Peyer's patch (tissue), 4 donors: ENCODE measurements around the gene MYBPC1. TPM values are rescaled to one million over a fixed set of nuclear protein-coding genes. Genes with fewer than 3 reads are reported as not detected.

Experiments
- DNase-seq, 3 donors: peaks; one replicate each; pipeline ENCODE4 v3.0.0-alpha.2; 2017 to 2019
- H3K27ac ChIP-seq, 4 donors: fragments of 200-600 bp; sonication (generic); one replicate each; pipeline ENCODE4 v1.5.1; 2016 to 2019
- H3K27me3 ChIP-seq, 2 donors: fragments of 200-600 bp; sonication (generic); one replicate each; pipeline ENCODE4 v1.5.1; 2019
- H3K36me3 ChIP-seq, 3 donors: fragments of 200-600 bp; sonication (generic); one replicate each; pipeline ENCODE4 v1.5.1; 2016 to 2019
- H3K4me1 ChIP-seq, 4 donors: fragments of 200-600 bp; sonication (generic); one replicate each; pipeline ENCODE4 v1.5.1; 2016 to 2019
- H3K4me3 ChIP-seq, 4 donors: fragments of 200-600 bp; sonication (generic); 1 replicate in 3 of 4; 2 replicates in 1 of 4; pipeline ENCODE4 v1.5.1; 2016 to 2019; ENCODE audit warnings: mild to moderate bottlenecking in 1 of 4
- H3K9me3 ChIP-seq, 4 donors: fragments of 200-600 bp; sonication (generic); one replicate each; pipeline ENCODE4 v1.5.1; 2016 to 2019; ENCODE audit warnings: mild to moderate bottlenecking in 1 of 4
- CTCF ChIP-seq, 6 experiments: fragments of 450-650 bp in 4 of 6; fragments of 200-600 bp in 2 of 6; sonication (generic) in 1 of 6; IDR thresholded peaks; one replicate each; pipeline ENCODE4 v1.5.1; 2017 to 2019; ENCODE audit warnings: antibody characterized with exemption in 6 of 6, mild to moderate bottlenecking in 3 of 6, moderate library complexity in 1 of 6
- POLR2A ChIP-seq, 2 donors: fragments of 450-650 bp; IDR thresholded peaks; one replicate each; pipeline ENCODE4 v1.5.1; 2017; ENCODE audit warnings: antibody characterized with exemption in 2 of 2, mild to moderate bottlenecking in 2 of 2, moderate library complexity in 2 of 2
- total RNA-seq, 4 donors: library from RNA; depleted of rRNA; stranded (reverse); fragments of >200 nt; gene quantifications; one replicate each; pipeline ENCODE4 v1.1.0, GENCODE V29; 2016

The MYBPC1 gene
- total RNA-seq, 4 donors from 2014 or later: 19.4 to 141 (median 63.9) TPM; not detected in 1

- H3K4me3 ChIP-seq: no peak overlapping the region
- H3K36me3 ChIP-seq: no peaks in the 10 kb centered on the region
- no peaks in the 10 kb centered on the region for H3K27me3 ChIP-seq
- TF ChIP-seq CTCF (IDR thresholded peaks at IDR 0.05) (no peak), POLR2A (IDR thresholded peaks at IDR 0.05) (no peak)
- peak overlapping the region in 2 of 4 donors; percentile 15 to 17 for H3K27ac ChIP-seq
- peaks cover 0 to 9% (median 0%) of the 10 kb centered on the region in 4 donors for H3K4me1 ChIP-seq
- no peaks in the 10 kb centered on the region for H3K9me3 ChIP-seq
- DNase-seq: no peak
These were observed 33.9 kb downstream of the MYBPC1 start for GRCh38 chr12:101628676-101629075.

- no peak for DNase-seq
- Histone ChIP-seq H3K4me1 (no peaks in the 10 kb centered on the region), H3K4me3 (no peak overlapping the region), H3K27ac (peak overlapping the region in 1 of 4 donors; percentile 58), H3K36me3 (no peaks in the 10 kb centered on the region), H3K9me3 (no peaks in the 10 kb centered on the region), H3K27me3 (no peaks in the 10 kb centered on the region)
- TF ChIP-seq POLR2A (IDR thresholded peaks at IDR 0.05) (no peak), CTCF (IDR thresholded peaks at IDR 0.05) (no peak)
These were observed 40.0 kb downstream of the MYBPC1 start for GRCh38 chr12:101634724-101635123.

- Histone ChIP-seq H3K4me3 (no peak overlapping the region), H3K9me3 (no peaks in the 10 kb centered on the region), H3K4me1 (peaks cover 0 to 4% (median 0%) of the 10 kb centered on the region in 4 donors), H3K27me3 (no peaks in the 10 kb centered on the region), H3K36me3 (no peaks in the 10 kb centered on the region), H3K27ac (no peak overlapping the region)
- DNase-seq: no peak
- TF ChIP-seq POLR2A (IDR thresholded peaks at IDR 0.05): no peak
- no peak for TF ChIP-seq CTCF (IDR thresholded peaks at IDR 0.05)
These were observed 43.2 kb downstream of the MYBPC1 start for GRCh38 chr12:101637936-101638335.

- no peaks in the 10 kb centered on the region for H3K36me3 ChIP-seq
- peak overlapping the region in 3 of 4 donors; percentile 20 to 45 (median 29) for H3K4me3 ChIP-seq
- H3K9me3 ChIP-seq: no peaks in the 10 kb centered on the region
- no peak overlapping the region for H3K27ac ChIP-seq
- TF ChIP-seq CTCF (IDR thresholded peaks at IDR 0.05): no peak
- no peak for TF ChIP-seq POLR2A (IDR thresholded peaks at IDR 0.05)
- DNase-seq: peak in 2 of 3 donors; percentile 76 to 83
- no peaks in the 10 kb centered on the region for H3K27me3 ChIP-seq
- peaks cover 0 to 4% (median 0%) of the 10 kb centered on the region in 4 donors for H3K4me1 ChIP-seq
These were observed 47.6 kb downstream of the MYBPC1 start for GRCh38 chr12:101642115-101643067.

- TF ChIP-seq POLR2A (IDR thresholded peaks at IDR 0.05): no peak
- no peak for TF ChIP-seq CTCF (IDR thresholded peaks at IDR 0.05)
- Histone ChIP-seq H3K4me3 (no peak overlapping the region), H3K4me1 (no peaks in the 10 kb centered on the region), H3K36me3 (no peaks in the 10 kb centered on the region), H3K27me3 (no peaks in the 10 kb centered on the region), H3K9me3 (no peaks in the 10 kb centered on the region), H3K27ac (no peak overlapping the region)
- DNase-seq: no peak
These were observed 52.9 kb downstream of the MYBPC1 start for GRCh38 chr12:101647711-101648110.
